ENCODE results near the gene FGFR3.

- no peak for TF ChIP-seq CTCF (IDR thresholded peaks at IDR 0.05)
- TF ChIP-seq POLR2AphosphoS5 (IDR thresholded peaks at IDR 0.05), result no peak
- no peak for TF ChIP-seq POLR2A (IDR thresholded peaks at IDR 0.05)
These were observed 3.1 kb upstream of the FGFR3 start for GRCh38 chr4:1790005-1790404.

Data from upper lobe of left lung (tissue), 4 donors.